Tibial nerve (tissue), 4 donors: ENCODE data around the gene CCDC120. TPM values are rescaled to one million over a fixed set of nuclear protein-coding genes. Genes with fewer than 3 reads are reported as not detected.

ENCODE experiments used
- DNase-seq, 2 donors: peaks; one replicate each; pipeline ENCODE4 v3.0.0-alpha.2; 2019; ENCODE audit warnings: low spot score in 2 of 2
- H3K27ac ChIP-seq, 4 donors: fragments of 200-600 bp; sonication (generic) in 3 of 4; one replicate each; pipeline ENCODE4 v1.5.1; 2017 to 2019; ENCODE audit warnings: mild to moderate bottlenecking in 1 of 4
- H3K27me3 ChIP-seq, 2 donors: fragments of 200-600 bp; sonication (generic) in 1 of 2; one replicate each; pipeline versions ENCODE4 v1.5.1 to v1.6.0; 2017 to 2019
- H3K36me3 ChIP-seq, 3 donors: fragments of 200-600 bp; sonication (generic); one replicate each; pipeline ENCODE4 v1.5.1; 2018 to 2019
- H3K4me1 ChIP-seq, 4 donors: fragments of 200-600 bp; sonication (generic) in 3 of 4; one replicate each; pipeline ENCODE4 v1.5.1; 2017 to 2019
- H3K4me3 ChIP-seq, 4 donors: fragments of 200-600 bp; sonication (generic) in 3 of 4; one replicate each; pipeline ENCODE4 v1.5.1; 2017 to 2019; ENCODE audit warnings: mild to moderate bottlenecking in 1 of 4, moderate library complexity in 1 of 4
- H3K9me3 ChIP-seq, 4 donors: fragments of 200-600 bp; sonication (generic) in 3 of 4; one replicate each; pipeline ENCODE4 v1.5.1; 2017 to 2019
- EP300 ChIP-seq, 2 donors: sonication (generic); formaldehyde crosslinking; IDR thresholded peaks; one replicate each; pipeline ENCODE4 v1.6.1; 2017; ENCODE audit warnings: antibody characterized with exemption in 2 of 2, mild to moderate bottlenecking in 1 of 2
- POLR2A ChIP-seq, 2 donors: fragments of 450-650 bp; IDR thresholded peaks; one replicate each; pipeline ENCODE4 v1.6.1; 2017; ENCODE audit warnings: antibody characterized with exemption in 2 of 2, mild to moderate bottlenecking in 2 of 2, moderate library complexity in 2 of 2
- WGBS, 2 donors: methylation state at CpG; one replicate each; pipeline ENCODE4 v1.1.5; 2018; 5-methylcytosine and 5-hydroxymethylcytosine counted together
- small RNA-seq: library from RNA; depleted of rRNA; stranded (forward); fragments of <200 nt; gene quantifications from one replicate; pipeline ENCODE3, GENCODE V24; 2016
- total RNA-seq, 4 donors: library from RNA; depleted of rRNA; stranded (reverse); fragments of >200 nt; gene quantifications; one replicate each; pipeline ENCODE4 v1.1.0, GENCODE V29; 2016
- TF ChIP-seq, protein P1 (sequence below), 5 experiments: fragments of 200-600 bp in 3 of 5; fragments of 450-650 bp in 2 of 5; sonication (generic) in 3 of 5; IDR thresholded peaks; one replicate each; pipeline ENCODE4 v1.5.1; 2016 to 2019; ENCODE audit warnings: antibody characterized with exemption in 5 of 5, mild to moderate bottlenecking in 3 of 5, moderate library complexity in 2 of 5

Gene CCDC120
- total RNA-seq, 4 donors from 2014 or later = 4.1 to 6.6 (median 4.5) TPM

DNA sequence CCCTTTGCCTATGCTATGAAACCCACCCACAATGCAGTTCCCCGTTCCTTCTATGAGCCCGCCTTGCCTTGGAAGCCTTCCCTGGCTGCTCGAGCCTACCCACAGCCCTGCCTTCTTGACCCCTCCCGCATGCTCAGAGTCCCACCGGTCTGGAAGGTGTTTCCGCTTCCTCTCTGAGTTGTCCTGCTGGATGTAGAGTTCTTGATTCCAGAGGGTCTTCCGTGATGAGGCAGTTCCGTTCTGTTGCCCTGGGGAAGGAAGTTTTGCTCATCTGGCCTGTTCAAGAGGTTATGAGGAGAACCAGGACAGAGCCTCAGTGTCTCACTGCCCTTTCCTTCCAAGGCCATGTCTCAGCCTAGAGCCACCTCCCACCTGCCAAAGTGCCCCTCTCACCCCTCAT, 57.3 kb downstream of the CCDC120 start:
- Histone ChIP-seq H3K4me3 (no peak overlapping the region), H3K36me3 (peaks cover 0 to 83% (median 0%) of the 10 kb centered on the region in 3 donors), H3K4me1 (no peaks in the 10 kb centered on the region), H3K27ac (no peak overlapping the region), H3K9me3 (no peaks in the 10 kb centered on the region), H3K27me3 (no peaks in the 10 kb centered on the region)
- 71 to 72% methylated on average over 7 to 8 of the region's 8 CpGs for WGBS, 2 donors
- no peak for DNase-seq
- TF ChIP-seq EP300 (IDR thresholded peaks at IDR 0.05) (no peak), POLR2A (IDR thresholded peaks at IDR 0.05) (no peak)
- TF ChIP-seq, protein P1, sequence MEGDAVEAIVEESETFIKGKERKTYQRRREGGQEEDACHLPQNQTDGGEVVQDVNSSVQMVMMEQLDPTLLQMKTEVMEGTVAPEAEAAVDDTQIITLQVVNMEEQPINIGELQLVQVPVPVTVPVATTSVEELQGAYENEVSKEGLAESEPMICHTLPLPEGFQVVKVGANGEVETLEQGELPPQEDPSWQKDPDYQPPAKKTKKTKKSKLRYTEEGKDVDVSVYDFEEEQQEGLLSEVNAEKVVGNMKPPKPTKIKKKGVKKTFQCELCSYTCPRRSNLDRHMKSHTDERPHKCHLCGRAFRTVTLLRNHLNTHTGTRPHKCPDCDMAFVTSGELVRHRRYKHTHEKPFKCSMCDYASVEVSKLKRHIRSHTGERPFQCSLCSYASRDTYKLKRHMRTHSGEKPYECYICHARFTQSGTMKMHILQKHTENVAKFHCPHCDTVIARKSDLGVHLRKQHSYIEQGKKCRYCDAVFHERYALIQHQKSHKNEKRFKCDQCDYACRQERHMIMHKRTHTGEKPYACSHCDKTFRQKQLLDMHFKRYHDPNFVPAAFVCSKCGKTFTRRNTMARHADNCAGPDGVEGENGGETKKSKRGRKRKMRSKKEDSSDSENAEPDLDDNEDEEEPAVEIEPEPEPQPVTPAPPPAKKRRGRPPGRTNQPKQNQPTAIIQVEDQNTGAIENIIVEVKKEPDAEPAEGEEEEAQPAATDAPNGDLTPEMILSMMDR (IDR thresholded peaks at IDR 0.05) = no peak

DNA sequence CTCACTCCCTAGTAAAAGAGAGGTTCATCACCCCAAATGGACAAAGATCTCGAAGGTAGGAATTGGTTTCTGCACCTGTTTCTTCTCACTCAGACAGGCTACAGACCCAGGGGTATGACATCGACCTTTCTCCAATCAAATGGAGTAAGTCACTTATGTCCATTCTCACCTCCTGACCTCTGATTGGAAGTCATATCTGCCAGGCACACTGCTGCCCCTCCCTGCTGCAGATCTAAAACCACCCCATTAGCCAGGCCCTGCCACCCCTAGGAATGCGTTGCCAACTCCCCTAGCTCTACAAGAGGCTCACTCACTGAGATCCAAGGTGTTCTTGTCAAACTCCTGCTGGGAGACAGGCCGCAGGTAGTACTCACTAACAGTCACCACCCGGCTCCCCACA, 57.9 kb downstream of the CCDC120 start:
- 69 to 89% methylated on average over 4 to 5 of the region's 5 CpGs for WGBS, 2 donors
- Histone ChIP-seq H3K27me3 (no peaks in the 10 kb centered on the region), H3K4me1 (peaks cover 0 to 2% (median 0%) of the 10 kb centered on the region in 4 donors), H3K4me3 (no peak overlapping the region), H3K9me3 (no peaks in the 10 kb centered on the region), H3K36me3 (peaks cover 0 to 87% (median 0%) of the 10 kb centered on the region in 3 donors), H3K27ac (no peak overlapping the region)
- no peak for TF ChIP-seq EP300 (IDR thresholded peaks at IDR 0.05)
- TF ChIP-seq, protein P1 (IDR thresholded peaks at IDR 0.05) = no peak
- TF ChIP-seq POLR2A (IDR thresholded peaks at IDR 0.05) = no peak
- DNase-seq = no peak

DNA sequence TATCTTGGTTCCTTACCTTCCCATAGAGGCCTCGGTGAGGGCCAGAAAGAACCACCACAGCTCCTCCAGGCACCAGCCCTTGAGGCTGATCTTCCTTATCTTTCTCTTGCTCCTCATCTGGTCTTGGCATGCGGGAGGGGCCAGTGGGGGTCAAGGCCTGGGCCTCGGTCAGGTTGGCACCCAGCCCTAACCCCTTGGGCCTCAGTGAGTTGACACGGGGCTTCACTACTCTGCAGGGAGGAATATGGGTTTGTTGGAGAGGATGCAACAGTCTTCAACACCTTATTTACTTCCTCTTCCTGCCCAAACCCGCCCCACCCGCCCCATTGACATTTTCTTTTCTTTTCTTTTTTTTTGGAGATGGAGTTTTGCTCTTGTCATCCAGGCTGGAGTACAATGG, 58.8 kb downstream of the CCDC120 start:
- Histone ChIP-seq H3K27ac (no peak overlapping the region), H3K9me3 (no peaks in the 10 kb centered on the region), H3K36me3 (peaks cover 0 to 80% (median 0%) of the 10 kb centered on the region in 3 donors), H3K4me3 (no peak overlapping the region), H3K27me3 (no peaks in the 10 kb centered on the region), H3K4me1 (peaks cover 0 to 11% (median 1%) of the 10 kb centered on the region in 4 donors)
- no peak for DNase-seq
- TF ChIP-seq, protein P1 (IDR thresholded peaks at IDR 0.05) = no peak
- WGBS, 2 donors = 77 to 80% methylated on average over 6 of the region's 6 CpGs

Small RNA genes lying within 50 kb of the gene (small RNA-seq; reads per million reads assigned to genes)
- not detected for gene RNU4-52P

Other genes with a start within 250 kb of the CCDC120 start
- not detected for gene ERAS, start 232.5 kb upstream of the CCDC120 start, total RNA-seq
- gene PCSK1N, start 223.4 kb upstream of the CCDC120 start, total RNA-seq = 10 to 100 TPM in 1 of 4 donors, 1 to 10 TPM in 3; 5.0 to 21.8 (median 7.3) TPM
- gene TIMM17B, start 161.2 kb upstream of the CCDC120 start, total RNA-seq = 10 to 100 TPM; 42.0 to 66.6 (median 47.1) TPM
- 10 to 100 TPM; 40.4 to 60.3 (median 48.7) TPM for gene PQBP1, start 161.1 kb upstream of the CCDC120 start, total RNA-seq
- gene SLC35A2, start 147.4 kb upstream of the CCDC120 start, total RNA-seq = 10 to 100 TPM; 17.0 to 35.5 (median 17.1) TPM
- 1 to 10 TPM; 4.9 to 8.4 (median 6.8) TPM for gene PIM2, start 140.0 kb upstream of the CCDC120 start, total RNA-seq
- gene OTUD5, start 101.4 kb upstream of the CCDC120 start, total RNA-seq = 10 to 100 TPM; 39.8 to 79.2 (median 51.6) TPM
- gene KCND1, start 87.2 kb upstream of the CCDC120 start, total RNA-seq = 1 to 10 TPM; 2.1 to 7.5 (median 4.2) TPM
- 10 to 100 TPM; 42.5 to 76.2 (median 58.6) TPM for gene GRIPAP1, start 56.7 kb upstream of the CCDC120 start, total RNA-seq
- 100 to 1,000 TPM in 3 of 4 donors, 10 to 100 TPM in 1; 98.6 to 124 (median 117) TPM for gene TFE3, start 15.6 kb upstream of the CCDC120 start, total RNA-seq
- gene PRAF2, start 15.0 kb downstream of the CCDC120 start, total RNA-seq = 10 to 100 TPM; 16.5 to 28.8 (median 19.9) TPM
- 100 to 1,000 TPM in 2 of 4 donors, 10 to 100 TPM in 2; 90.9 to 108 (median 97.7) TPM for gene WDR45, start 20.9 kb downstream of the CCDC120 start, total RNA-seq
- gene GPKOW, start 64.7 kb downstream of the CCDC120 start, total RNA-seq = 10 to 100 TPM; 28.8 to 38.8 (median 36.1) TPM
- 1 to 10 TPM; 1.7 to 8.1 (median 2.3) TPM for gene MAGIX, start 103.8 kb downstream of the CCDC120 start, total RNA-seq
- gene PLP2, start 112.9 kb downstream of the CCDC120 start, total RNA-seq = 10 to 100 TPM; 22.0 to 34.7 (median 31.5) TPM
- gene PRICKLE3, start 127.4 kb downstream of the CCDC120 start, total RNA-seq = 10 to 100 TPM; 18.2 to 32.4 (median 24.4) TPM
- 1 to 10 TPM; 3.1 to 9.9 (median 7.7) TPM for gene SYP, start 141.2 kb downstream of the CCDC120 start, total RNA-seq
- 1 to 10 TPM in 1 of 4 donors, under 1 TPM in 3; under 0.01 to 1.0 (median 0.40) TPM for gene CACNA1F, start 174.3 kb downstream of the CCDC120 start, total RNA-seq
- gene CCDC22, start 176.5 kb downstream of the CCDC120 start, total RNA-seq = 10 to 100 TPM; 10.5 to 20.7 (median 12.0) TPM
- gene FOXP3, start 205.7 kb downstream of the CCDC120 start, total RNA-seq = under 1 TPM in 2 of 4 donors, not detected in 2; 0.20 to 0.42 TPM
- 10 to 100 TPM; 20.9 to 36.9 (median 27.1) TPM for gene PPP1R3F, start 210.8 kb downstream of the CCDC120 start, total RNA-seq
- not detected for gene GAGE10, start 244.6 kb downstream of the CCDC120 start, total RNA-seq